ENCODE measurements around the gene EPB41. TPM values are rescaled to one million over a fixed set of nuclear protein-coding genes. Genes with fewer than 3 reads are reported as not detected.

EPB41 gene
- total and polyA plus RNA-seq, 2 of the 8 experiments (the other 6 are each of a cell fraction or from before 2014, with no cell fraction given), result 36.7 to 109 TPM

GRCh38 chr1:28976248-28976647, 61.9 kb downstream of the EPB41 start (continued):
- TF ChIP-seq, protein P1, sequence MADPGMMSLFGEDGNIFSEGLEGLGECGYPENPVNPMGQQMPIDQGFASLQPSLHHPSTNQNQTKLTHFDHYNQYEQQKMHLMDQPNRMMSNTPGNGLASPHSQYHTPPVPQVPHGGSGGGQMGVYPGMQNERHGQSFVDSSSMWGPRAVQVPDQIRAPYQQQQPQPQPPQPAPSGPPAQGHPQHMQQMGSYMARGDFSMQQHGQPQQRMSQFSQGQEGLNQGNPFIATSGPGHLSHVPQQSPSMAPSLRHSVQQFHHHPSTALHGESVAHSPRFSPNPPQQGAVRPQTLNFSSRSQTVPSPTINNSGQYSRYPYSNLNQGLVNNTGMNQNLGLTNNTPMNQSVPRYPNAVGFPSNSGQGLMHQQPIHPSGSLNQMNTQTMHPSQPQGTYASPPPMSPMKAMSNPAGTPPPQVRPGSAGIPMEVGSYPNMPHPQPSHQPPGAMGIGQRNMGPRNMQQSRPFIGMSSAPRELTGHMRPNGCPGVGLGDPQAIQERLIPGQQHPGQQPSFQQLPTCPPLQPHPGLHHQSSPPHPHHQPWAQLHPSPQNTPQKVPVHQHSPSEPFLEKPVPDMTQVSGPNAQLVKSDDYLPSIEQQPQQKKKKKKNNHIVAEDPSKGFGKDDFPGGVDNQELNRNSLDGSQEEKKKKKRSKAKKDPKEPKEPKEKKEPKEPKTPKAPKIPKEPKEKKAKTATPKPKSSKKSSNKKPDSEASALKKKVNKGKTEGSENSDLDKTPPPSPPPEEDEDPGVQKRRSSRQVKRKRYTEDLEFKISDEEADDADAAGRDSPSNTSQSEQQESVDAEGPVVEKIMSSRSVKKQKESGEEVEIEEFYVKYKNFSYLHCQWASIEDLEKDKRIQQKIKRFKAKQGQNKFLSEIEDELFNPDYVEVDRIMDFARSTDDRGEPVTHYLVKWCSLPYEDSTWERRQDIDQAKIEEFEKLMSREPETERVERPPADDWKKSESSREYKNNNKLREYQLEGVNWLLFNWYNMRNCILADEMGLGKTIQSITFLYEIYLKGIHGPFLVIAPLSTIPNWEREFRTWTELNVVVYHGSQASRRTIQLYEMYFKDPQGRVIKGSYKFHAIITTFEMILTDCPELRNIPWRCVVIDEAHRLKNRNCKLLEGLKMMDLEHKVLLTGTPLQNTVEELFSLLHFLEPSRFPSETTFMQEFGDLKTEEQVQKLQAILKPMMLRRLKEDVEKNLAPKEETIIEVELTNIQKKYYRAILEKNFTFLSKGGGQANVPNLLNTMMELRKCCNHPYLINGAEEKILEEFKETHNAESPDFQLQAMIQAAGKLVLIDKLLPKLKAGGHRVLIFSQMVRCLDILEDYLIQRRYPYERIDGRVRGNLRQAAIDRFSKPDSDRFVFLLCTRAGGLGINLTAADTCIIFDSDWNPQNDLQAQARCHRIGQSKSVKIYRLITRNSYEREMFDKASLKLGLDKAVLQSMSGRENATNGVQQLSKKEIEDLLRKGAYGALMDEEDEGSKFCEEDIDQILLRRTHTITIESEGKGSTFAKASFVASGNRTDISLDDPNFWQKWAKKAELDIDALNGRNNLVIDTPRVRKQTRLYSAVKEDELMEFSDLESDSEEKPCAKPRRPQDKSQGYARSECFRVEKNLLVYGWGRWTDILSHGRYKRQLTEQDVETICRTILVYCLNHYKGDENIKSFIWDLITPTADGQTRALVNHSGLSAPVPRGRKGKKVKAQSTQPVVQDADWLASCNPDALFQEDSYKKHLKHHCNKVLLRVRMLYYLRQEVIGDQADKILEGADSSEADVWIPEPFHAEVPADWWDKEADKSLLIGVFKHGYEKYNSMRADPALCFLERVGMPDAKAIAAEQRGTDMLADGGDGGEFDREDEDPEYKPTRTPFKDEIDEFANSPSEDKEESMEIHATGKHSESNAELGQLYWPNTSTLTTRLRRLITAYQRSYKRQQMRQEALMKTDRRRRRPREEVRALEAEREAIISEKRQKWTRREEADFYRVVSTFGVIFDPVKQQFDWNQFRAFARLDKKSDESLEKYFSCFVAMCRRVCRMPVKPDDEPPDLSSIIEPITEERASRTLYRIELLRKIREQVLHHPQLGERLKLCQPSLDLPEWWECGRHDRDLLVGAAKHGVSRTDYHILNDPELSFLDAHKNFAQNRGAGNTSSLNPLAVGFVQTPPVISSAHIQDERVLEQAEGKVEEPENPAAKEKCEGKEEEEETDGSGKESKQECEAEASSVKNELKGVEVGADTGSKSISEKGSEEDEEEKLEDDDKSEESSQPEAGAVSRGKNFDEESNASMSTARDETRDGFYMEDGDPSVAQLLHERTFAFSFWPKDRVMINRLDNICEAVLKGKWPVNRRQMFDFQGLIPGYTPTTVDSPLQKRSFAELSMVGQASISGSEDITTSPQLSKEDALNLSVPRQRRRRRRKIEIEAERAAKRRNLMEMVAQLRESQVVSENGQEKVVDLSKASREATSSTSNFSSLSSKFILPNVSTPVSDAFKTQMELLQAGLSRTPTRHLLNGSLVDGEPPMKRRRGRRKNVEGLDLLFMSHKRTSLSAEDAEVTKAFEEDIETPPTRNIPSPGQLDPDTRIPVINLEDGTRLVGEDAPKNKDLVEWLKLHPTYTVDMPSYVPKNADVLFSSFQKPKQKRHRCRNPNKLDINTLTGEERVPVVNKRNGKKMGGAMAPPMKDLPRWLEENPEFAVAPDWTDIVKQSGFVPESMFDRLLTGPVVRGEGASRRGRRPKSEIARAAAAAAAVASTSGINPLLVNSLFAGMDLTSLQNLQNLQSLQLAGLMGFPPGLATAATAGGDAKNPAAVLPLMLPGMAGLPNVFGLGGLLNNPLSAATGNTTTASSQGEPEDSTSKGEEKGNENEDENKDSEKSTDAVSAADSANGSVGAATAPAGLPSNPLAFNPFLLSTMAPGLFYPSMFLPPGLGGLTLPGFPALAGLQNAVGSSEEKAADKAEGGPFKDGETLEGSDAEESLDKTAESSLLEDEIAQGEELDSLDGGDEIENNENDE (IDR thresholded peaks at IDR 0.05; ENCODE audit: insufficient replicate concordance, low read length), result no peak
- TF ChIP-seq CHD2 (IDR thresholded peaks at IDR 0.05; ENCODE audit: low read length) (no peak), ASH2L (IDR thresholded peaks at IDR 0.05; ENCODE audit: low read length) (no peak), RFX5 (IDR thresholded peaks at IDR 0.05; ENCODE audit: borderline replicate concordance, low read depth, low read length) (no peak), SP4 (IDR thresholded peaks at IDR 0.05; ENCODE audit: low read length) (no peak)
